ENCODE results near the gene LDLRAD4.
A peak's percentile ranks its signal among the peaks of the same experiment; 100 is the strongest.

Gene LDLRAD4

DNA sequence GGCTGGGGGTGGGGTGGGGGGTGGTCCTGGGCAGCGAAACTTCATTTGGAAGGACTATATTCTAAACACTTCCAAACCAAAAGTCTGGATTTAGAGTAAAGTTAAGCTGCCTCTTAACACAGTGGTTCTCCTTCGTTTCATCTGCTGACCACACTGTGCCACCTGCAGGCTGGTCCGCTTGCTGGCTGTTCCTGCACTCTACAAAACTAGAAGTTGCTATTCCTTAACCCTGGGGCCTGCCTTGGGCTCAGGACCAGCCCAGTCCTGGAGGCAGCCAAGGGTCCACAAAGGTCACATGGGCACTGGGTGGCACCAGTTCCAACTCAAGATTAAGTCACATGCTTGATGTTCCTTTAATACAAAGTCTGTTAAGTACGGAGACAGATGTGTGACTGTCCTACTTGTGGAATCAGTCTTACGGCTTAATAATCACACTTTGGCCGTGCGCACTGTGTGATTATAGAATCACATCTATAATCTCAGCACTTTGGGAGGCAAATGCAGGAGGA, 312.4 kb downstream of the LDLRAD4 start:
- peak; percentile 27 for DNase-seq (ENCODE audit: extremely low read depth, low read depth)
- TF ChIP-seq, protein P1, sequence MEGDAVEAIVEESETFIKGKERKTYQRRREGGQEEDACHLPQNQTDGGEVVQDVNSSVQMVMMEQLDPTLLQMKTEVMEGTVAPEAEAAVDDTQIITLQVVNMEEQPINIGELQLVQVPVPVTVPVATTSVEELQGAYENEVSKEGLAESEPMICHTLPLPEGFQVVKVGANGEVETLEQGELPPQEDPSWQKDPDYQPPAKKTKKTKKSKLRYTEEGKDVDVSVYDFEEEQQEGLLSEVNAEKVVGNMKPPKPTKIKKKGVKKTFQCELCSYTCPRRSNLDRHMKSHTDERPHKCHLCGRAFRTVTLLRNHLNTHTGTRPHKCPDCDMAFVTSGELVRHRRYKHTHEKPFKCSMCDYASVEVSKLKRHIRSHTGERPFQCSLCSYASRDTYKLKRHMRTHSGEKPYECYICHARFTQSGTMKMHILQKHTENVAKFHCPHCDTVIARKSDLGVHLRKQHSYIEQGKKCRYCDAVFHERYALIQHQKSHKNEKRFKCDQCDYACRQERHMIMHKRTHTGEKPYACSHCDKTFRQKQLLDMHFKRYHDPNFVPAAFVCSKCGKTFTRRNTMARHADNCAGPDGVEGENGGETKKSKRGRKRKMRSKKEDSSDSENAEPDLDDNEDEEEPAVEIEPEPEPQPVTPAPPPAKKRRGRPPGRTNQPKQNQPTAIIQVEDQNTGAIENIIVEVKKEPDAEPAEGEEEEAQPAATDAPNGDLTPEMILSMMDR (IDR thresholded peaks at IDR 0.05; ENCODE audit: low read depth, low read length): peak; percentile 66

DNA sequence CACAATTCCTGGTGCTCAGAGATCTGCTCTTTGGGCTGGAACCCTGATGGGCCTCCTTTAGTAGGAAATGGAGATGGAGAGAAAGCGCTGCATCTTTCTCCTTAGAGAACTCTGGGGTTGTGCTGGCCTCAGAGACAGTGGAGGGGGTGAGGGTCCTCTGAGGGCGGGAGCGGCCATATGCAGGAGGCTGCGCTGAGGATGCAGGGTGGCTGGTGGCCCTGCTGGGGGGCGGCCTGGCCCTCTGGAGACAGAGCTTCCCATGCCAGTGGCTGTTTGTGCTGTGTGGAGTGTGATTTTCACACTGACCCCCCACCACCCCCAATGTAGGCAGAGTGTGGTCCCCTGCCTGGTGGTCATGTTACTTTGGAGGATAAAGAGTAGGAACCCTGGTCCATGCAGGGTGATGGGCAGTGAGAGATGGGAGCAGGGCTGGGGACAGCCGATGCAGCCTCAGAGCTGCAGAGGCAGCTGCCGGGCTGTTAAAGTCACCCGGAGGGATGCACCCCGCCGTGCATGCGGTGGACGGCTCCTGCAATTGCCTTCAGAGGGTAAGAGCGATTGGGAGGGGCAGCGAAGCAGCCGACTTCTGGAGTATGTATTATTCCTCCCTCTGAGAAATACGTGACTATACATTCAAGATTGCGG, 313.2 kb downstream of the LDLRAD4 start:
- no peak for DNase-seq (ENCODE audit: extremely low read depth, low read depth)
- TF ChIP-seq, protein P1 (IDR thresholded peaks at IDR 0.05; ENCODE audit: low read depth, low read length): no peak

DNA sequence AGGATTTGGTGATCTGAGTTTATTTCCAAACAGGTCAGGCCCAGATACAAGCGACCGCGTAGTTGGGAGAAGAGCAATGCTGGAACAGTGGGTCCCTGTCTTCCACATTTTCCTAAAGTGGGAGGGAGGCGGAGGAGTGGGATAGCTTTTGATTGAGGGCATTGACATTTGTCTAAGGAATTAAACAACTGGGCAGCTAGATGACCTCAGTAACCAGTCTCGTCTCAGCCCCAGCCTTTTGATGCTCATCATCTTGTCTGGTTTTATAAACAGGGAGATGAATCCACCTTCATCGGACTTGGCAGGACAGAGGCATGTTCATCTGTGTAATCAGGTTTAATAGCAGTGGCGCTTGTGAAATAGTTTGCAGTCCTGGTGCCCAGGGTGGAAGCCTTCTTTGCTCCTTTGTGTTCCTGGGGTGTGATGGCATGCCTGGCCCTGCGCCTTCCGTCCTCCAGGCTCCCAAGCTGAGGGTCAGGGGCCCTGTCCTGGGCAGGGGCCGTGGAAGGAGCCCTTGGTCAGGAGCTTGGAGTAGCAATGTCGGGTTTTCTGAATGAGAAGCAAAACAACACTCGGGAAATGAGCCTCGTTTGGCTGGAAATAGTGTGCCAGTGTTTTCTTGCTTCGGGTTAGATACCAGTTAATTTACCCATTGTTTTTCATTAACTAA, 314.0 kb downstream of the LDLRAD4 start:
- no peak for DNase-seq (ENCODE audit: extremely low read depth, low read depth)
- TF ChIP-seq, protein P1 (IDR thresholded peaks at IDR 0.05; ENCODE audit: low read depth, low read length): no peak

DNA sequence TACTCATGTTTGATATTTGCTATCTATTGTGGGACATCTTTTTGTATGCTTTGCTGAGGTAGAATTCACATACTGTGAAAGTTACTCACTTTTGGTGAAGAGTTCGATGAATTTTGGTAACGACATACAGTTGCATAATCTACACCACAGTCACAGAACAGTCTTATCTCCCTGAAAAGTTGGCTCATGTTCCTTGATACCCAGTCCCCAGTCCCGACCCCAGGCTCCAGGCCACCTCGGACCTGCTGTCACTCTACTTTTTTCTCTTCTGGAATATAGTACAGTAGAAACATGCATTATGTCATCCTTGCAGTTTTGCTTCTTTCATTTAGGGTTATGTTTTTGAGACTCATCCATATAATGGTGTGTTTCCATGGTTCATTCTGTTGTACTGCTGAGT, 316.1 kb downstream of the LDLRAD4 start:
- TF ChIP-seq, protein P1 (IDR thresholded peaks at IDR 0.05; ENCODE audit: low read depth, low read length): no peak
- DNase-seq (ENCODE audit: extremely low read depth, low read depth): no peak

DNA sequence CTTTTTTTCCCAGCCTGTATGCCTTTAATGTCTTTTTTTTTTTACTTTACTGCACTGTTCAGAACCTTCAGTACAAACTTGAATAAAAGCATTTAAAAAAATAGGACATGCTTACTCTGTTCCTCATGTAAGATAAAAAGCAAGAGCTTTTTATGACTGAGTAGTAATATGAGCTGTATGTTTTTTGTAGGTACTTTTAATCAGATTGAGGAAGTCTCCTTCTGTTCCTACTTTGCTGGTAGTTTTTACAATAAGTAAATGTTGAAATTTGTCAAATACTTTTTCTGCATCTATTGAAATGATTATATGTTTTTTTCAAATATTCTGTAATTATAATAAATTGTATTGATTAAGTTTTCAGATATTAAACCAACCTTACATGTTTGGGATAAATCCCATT, 318.0 kb downstream of the LDLRAD4 start:
- TF ChIP-seq, protein P1 (IDR thresholded peaks at IDR 0.05; ENCODE audit: low read depth, low read length): no peak

DNA sequence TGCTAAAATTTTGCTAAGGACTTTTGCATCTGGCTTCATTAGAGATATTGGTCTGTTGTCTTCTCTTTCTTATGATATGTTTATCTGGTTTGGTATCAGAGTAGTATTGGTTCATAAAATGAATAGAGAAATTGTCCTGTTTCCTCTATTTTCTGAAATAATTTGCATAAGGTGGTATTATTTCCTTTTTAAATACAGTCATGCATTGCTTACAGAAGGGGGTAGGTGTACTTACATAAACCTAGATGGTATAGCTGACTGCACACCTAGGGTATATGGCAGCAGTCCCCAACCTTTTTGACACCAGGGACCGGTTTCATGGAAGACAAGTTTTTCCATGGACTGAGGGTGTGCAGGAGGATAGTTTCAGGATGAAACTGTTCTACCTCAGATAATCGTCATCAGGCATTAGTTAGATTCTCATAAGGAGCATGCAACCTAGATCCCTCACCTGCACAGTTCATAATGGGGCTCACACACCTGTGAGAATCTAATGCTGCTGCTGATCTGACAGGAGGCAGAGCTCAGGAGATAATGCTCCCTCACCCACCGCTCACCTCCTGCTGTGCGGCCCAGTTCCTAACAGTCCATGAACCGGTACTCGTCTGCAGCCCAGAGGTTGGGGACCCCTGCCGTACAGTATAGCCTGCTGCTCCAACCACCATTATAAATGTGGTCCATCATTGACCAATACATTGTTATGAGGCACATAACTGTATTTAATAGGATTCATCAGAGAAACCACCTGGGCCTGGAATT, 318.6 kb downstream of the LDLRAD4 start:
- TF ChIP-seq, protein P1 (IDR thresholded peaks at IDR 0.05; ENCODE audit: low read depth, low read length): no peak
- DNase-seq (ENCODE audit: extremely low read depth, low read depth): no peak

More for the DNA sequence above, 318.0 kb downstream of the LDLRAD4 start:
- no peak for DNase-seq (ENCODE audit: extremely low read depth, low read depth)

DNA sequence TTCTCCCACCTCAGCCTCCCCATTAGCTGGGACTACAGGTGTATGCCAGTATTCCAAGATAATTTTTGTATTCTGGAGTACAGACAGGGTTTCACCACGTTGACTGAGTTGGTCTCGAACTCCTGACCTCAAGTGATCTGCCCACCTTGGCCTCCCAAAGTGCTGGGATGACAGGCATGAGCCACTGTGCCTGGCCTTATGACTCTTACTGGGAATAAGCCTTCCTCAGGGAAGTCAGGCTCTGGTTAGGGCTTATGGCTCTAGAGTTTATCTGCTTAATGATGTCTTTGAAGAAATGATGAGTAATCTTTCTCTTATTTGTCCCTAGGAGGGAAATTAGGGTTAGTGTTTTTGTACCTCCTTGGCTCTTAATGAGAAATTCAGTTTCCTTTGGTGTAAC, 320.1 kb downstream of the LDLRAD4 start:
- TF ChIP-seq, protein P1 (IDR thresholded peaks at IDR 0.05; ENCODE audit: low read depth, low read length): no peak
- DNase-seq (ENCODE audit: extremely low read depth, low read depth): no peak
